ENCODE data around the gene ZXDC. TPM values are rescaled to one million over a fixed set of nuclear protein-coding genes. Genes with fewer than 3 reads are reported as not detected.

The ZXDC gene
- total RNA-seq, 1 donor from 2014 or later = 38.4 TPM

- no peak for DNase-seq (ENCODE audit: low read depth)
- H3K36me3 ChIP-seq (ENCODE audit: control insufficient read depth, insufficient read depth, low read length) = no peaks in the 10 kb centered on the region
- no peak overlapping the region for H3K4me3 ChIP-seq (ENCODE audit: low read depth, low read length)
- TF ChIP-seq CTCF (IDR thresholded peaks at IDR 0.05; ENCODE audit: insufficient read depth, low read length, poor library complexity, severe bottlenecking) = no peak
- no peaks in the 10 kb centered on the region for H3K27me3 ChIP-seq (ENCODE audit: control insufficient read depth, insufficient read depth, low read length)
Measured at GRCh38 chr3:126449621-126450051, 26.1 kb downstream of the ZXDC start.

GRCh38 chr3:126448893-126449180, 26.9 kb downstream of the ZXDC start:
- no peak for DNase-seq (ENCODE audit: low read depth)
- no peak for TF ChIP-seq CTCF (IDR thresholded peaks at IDR 0.05; ENCODE audit: insufficient read depth, low read length, poor library complexity, severe bottlenecking)
- no peaks in the 10 kb centered on the region for H3K27me3 ChIP-seq (ENCODE audit: control insufficient read depth, insufficient read depth, low read length)
- no peaks in the 10 kb centered on the region for H3K36me3 ChIP-seq (ENCODE audit: control insufficient read depth, insufficient read depth, low read length)
- H3K4me3 ChIP-seq (ENCODE audit: low read depth, low read length) = no peak overlapping the region

GRCh38 chr3:126448136-126448892, 27.4 kb downstream of the ZXDC start:
- Histone ChIP-seq H3K36me3 (ENCODE audit: control insufficient read depth, insufficient read depth, low read length) (no peaks in the 10 kb centered on the region), H3K27me3 (ENCODE audit: control insufficient read depth, insufficient read depth, low read length) (no peaks in the 10 kb centered on the region), H3K4me3 (ENCODE audit: low read depth, low read length) (no peak overlapping the region)
- no peak for TF ChIP-seq CTCF (IDR thresholded peaks at IDR 0.05; ENCODE audit: insufficient read depth, low read length, poor library complexity, severe bottlenecking)
- no peak for DNase-seq (ENCODE audit: low read depth)

- TF ChIP-seq CTCF (IDR thresholded peaks at IDR 0.05; ENCODE audit: insufficient read depth, low read length, poor library complexity, severe bottlenecking) = no peak
- no peak for DNase-seq (ENCODE audit: low read depth)
- no peaks in the 10 kb centered on the region for H3K36me3 ChIP-seq (ENCODE audit: control insufficient read depth, insufficient read depth, low read length)
- no peaks in the 10 kb centered on the region for H3K27me3 ChIP-seq (ENCODE audit: control insufficient read depth, insufficient read depth, low read length)
- H3K4me3 ChIP-seq (ENCODE audit: low read depth, low read length) = no peak overlapping the region
Measured at GRCh38 chr3:126447456-126448106, 28.1 kb downstream of the ZXDC start.

- DNase-seq (ENCODE audit: low read depth) = no peak
- no peaks in the 10 kb centered on the region for H3K27me3 ChIP-seq (ENCODE audit: control insufficient read depth, insufficient read depth, low read length)
- H3K36me3 ChIP-seq (ENCODE audit: control insufficient read depth, insufficient read depth, low read length) = no peaks in the 10 kb centered on the region
- no peak overlapping the region for H3K4me3 ChIP-seq (ENCODE audit: low read depth, low read length)
- no peak for TF ChIP-seq CTCF (IDR thresholded peaks at IDR 0.05; ENCODE audit: insufficient read depth, low read length, poor library complexity, severe bottlenecking)
Measured at GRCh38 chr3:126446791-126447190, 28.9 kb downstream of the ZXDC start.
